Mucosa of descending colon (tissue), 3 donors: ENCODE data around the gene MST1R. TPM values are rescaled to one million over a fixed set of nuclear protein-coding genes. Genes with fewer than 3 reads are reported as not detected.

Source experiments
- ATAC-seq: fragments of 200-7000 bp; cut with Tn5 transposase; one replicate; pipeline ENCODE4 v1.9.1; 2020; ENCODE audit warnings: mild to moderate bottlenecking, moderate library complexity
- DNase-seq, 3 donors: peaks; one replicate each; pipeline ENCODE4 v3.0.0-alpha.2; 2020
- H3K36me3 ChIP-seq: fragments of 200-600 bp; one replicate; pipeline ENCODE4 v1.8.0; 2021; ENCODE audit warnings: low read depth, mild to moderate bottlenecking
- H3K4me1 ChIP-seq: fragments of 200-600 bp; one replicate; pipeline ENCODE4 v1.8.0; 2021; ENCODE audit warnings: low read depth, mild to moderate bottlenecking
- H3K4me3 ChIP-seq: fragments of 200-600 bp; one replicate; pipeline ENCODE4 v1.8.0; 2021; ENCODE audit warnings: mild to moderate bottlenecking
- H3K9me3 ChIP-seq: fragments of 200-600 bp; one replicate; pipeline ENCODE4 v1.8.0; 2021; ENCODE audit warnings: mild to moderate bottlenecking
- intact Hi-C, 2 donors: fragments of 100-400 bp; cut with DNase I in 1 of 2; cut with micrococcal nuclease in 1 of 2; formaldehyde crosslinking; loops; one replicate each; pipeline versions ENCODE4 v1.11.0 to v1.11.1; 2022; cut with DNase I, micrococcal nuclease
- long read RNA-seq, 2 donors: library from polyadenylated mRNA; unstranded; transcript quantifications; one replicate each; pipeline ENCODE4 v2.0.0, GENCODE V29; 2019 to 2021
- total RNA-seq, 3 donors: library from RNA; stranded (reverse); fragmentation: NEBNext Ultra II Directional in 2 of 3; extraction: Animal tissue kit (Norgen Biotek cat#: 25700) in 2 of 3; gene quantifications; one replicate each; pipeline versions ENCODE4 v1.2.1 to v1.2.4, GENCODE V29; 2021 to 2023
- TF ChIP-seq, protein P1 (sequence below): fragments of 200-600 bp; IDR thresholded peaks from one replicate; pipeline ENCODE4 v1.8.0; 2022; ENCODE audit warnings: antibody characterized with exemption, mild to moderate bottlenecking
- donor health status: DM: no; HTN: no; CAD: no; lungs with moderate emphysema.
- donor health status: DM: no; HTN: no; CAD: no.
- donor health status: DM: no; HTN: yes; CAD: no.

The MST1R gene
- total RNA-seq: 100 to 1,000 TPM in 2 of 3 donors, 10 to 100 TPM in 1; 76.2 to 153 (median 124) TPM
- long read RNA-seq, donor 1, full-length matches to known transcripts: 10 of 59 reads
- long read RNA-seq, donor 1, partial matches to known transcripts: 20 of 59 reads
- long read RNA-seq, donor 1, other reads (novel, unspliced or antisense): 29 of 59 reads
- long read RNA-seq, donor 2, full-length matches to known transcripts: 1 of 12 reads
- long read RNA-seq, donor 2, partial matches to known transcripts: 6 of 12 reads
- long read RNA-seq, donor 2, other reads (novel, unspliced or antisense): 5 of 12 reads

GRCh38 chr3:49903451-49904424 is at the start of gene MST1R:
MST1R (minus strand) TSS chr3:49903873; CDS start chr3:49903609, 264 bp downstream.
- peak; percentile 94 to 96 (median 94) for DNase-seq
- TF ChIP-seq, protein P1, sequence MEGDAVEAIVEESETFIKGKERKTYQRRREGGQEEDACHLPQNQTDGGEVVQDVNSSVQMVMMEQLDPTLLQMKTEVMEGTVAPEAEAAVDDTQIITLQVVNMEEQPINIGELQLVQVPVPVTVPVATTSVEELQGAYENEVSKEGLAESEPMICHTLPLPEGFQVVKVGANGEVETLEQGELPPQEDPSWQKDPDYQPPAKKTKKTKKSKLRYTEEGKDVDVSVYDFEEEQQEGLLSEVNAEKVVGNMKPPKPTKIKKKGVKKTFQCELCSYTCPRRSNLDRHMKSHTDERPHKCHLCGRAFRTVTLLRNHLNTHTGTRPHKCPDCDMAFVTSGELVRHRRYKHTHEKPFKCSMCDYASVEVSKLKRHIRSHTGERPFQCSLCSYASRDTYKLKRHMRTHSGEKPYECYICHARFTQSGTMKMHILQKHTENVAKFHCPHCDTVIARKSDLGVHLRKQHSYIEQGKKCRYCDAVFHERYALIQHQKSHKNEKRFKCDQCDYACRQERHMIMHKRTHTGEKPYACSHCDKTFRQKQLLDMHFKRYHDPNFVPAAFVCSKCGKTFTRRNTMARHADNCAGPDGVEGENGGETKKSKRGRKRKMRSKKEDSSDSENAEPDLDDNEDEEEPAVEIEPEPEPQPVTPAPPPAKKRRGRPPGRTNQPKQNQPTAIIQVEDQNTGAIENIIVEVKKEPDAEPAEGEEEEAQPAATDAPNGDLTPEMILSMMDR: no peak
- ATAC-seq: peak; percentile 81
- no peaks in the 10 kb centered on the region for H3K9me3 ChIP-seq
- no peaks in the 10 kb centered on the region for H3K36me3 ChIP-seq
- intact Hi-C loops: no loop called here
- H3K4me1 ChIP-seq: peaks cover 59% of the 10 kb centered on the region
- H3K4me3 ChIP-seq: peak within 1 kb of the TSS; percentile 25

DNA sequence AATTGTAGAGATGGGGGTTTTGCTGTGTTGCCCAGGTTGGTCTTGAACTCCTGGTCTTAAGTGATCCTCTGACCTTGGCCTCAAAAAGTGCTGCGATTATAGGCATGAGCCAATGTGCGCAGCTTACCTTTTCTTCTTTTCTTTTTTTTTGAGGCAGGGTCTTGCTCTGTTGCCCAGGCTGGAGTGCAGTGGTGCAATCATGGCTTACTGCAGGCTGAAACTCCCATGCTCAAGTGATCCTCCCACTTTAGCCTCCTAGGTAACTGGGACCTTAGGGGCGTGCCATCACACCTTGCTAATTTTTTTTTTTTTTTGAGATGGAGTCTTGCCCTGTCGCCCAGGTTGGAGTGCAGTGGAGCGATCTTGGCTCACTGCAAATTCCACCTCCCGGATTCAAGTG is 49.3 kb upstream of the MST1R start:
- no peak overlapping the region for H3K4me3 ChIP-seq
- TF ChIP-seq, protein P1: no peak
- DNase-seq (no peak), ATAC-seq (no peak)
- intact Hi-C loops: no loop called here
- no peaks in the 10 kb centered on the region for H3K36me3 ChIP-seq
- peaks cover 10% of the 10 kb centered on the region for H3K4me1 ChIP-seq
- no peaks in the 10 kb centered on the region for H3K9me3 ChIP-seq

- ATAC-seq: no peak
- TF ChIP-seq, protein P1: no peak
- no peak for DNase-seq
- intact Hi-C loops: no loop called here
- Histone ChIP-seq H3K4me3 (no peak overlapping the region), H3K9me3 (no peaks in the 10 kb centered on the region), H3K4me1 (peaks cover 3% of the 10 kb centered on the region), H3K36me3 (no peaks in the 10 kb centered on the region)
Measured at GRCh38 chr3:49942651-49943050, 39.0 kb upstream of the MST1R start.

- ATAC-seq: no peak
- H3K36me3 ChIP-seq: no peaks in the 10 kb centered on the region
- peak in 1 of 3 donors; percentile 6 for DNase-seq
- H3K4me3 ChIP-seq: peak overlapping the region; percentile 38
- intact Hi-C loops: no loop called here
- TF ChIP-seq, protein P1: no peak
- H3K9me3 ChIP-seq: no peaks in the 10 kb centered on the region
- peaks cover 3% of the 10 kb centered on the region for H3K4me1 ChIP-seq
Measured at GRCh38 chr3:49940667-49941249, 37.1 kb upstream of the MST1R start.

GRCh38 chr3:49939858-49940666 is 36.4 kb upstream of the MST1R start, which contains the start of gene RBM6:
RBM6 (plus strand) TSS chr3:49940150; CDS start chr3:49962642, 22,492 bp downstream.
- peak; percentile 98 for ATAC-seq
- Histone ChIP-seq H3K4me3 (peak within 1 kb of the TSS; percentile 38), H3K9me3 (no peaks in the 10 kb centered on the region), H3K4me1 (peaks cover 3% of the 10 kb centered on the region), H3K36me3 (no peaks in the 10 kb centered on the region)
- intact Hi-C loops: no loop called here
- peak; percentile 96 to 99 (median 97) for DNase-seq
- TF ChIP-seq, protein P1: no peak
